GM23338 (cell line): ENCODE measurements around the gene RNF13. TPM values are rescaled to one million over a fixed set of nuclear protein-coding genes. Genes with fewer than 3 reads are reported as not detected.

Experiments
- ATAC-seq: fragments of 200-7000 bp; cut with Tn5 transposase; 3 replicates; pipeline ENCODE4 v1.9.1; 2020
- DNase-seq: peaks from one replicate; pipeline ENCODE4 v3.0.0-alpha.2; 2015; ENCODE audit warnings: low spot score
- H2AFZ ChIP-seq: fragments of 200-600 bp; sonication (generic); 2 replicates; pipeline ENCODE4 v1.8.0; 2016; ENCODE audit warnings: antibody characterized with exemption, mild to moderate bottlenecking, moderate library complexity
- H3F3A ChIP-seq: fragments of 200-600 bp; sonication (generic); replicated peaks from 2 replicates; pipeline ENCODE4 v1.8.0; 2017; ENCODE audit warnings: antibody characterized with exemption, mixed run types, low read depth
- H3K27ac ChIP-seq: fragments of 200-600 bp; sonication (generic); 2 replicates; pipeline ENCODE4 v1.6.1; 2016; ENCODE audit warnings: low read depth
- H3K27me3 ChIP-seq: fragments of 200-600 bp; sonication (generic); 2 replicates; pipeline ENCODE4 v1.8.0; 2016; ENCODE audit warnings: mild to moderate bottlenecking, mixed run types, moderate library complexity; ENCODE audit not compliant: insufficient read depth
- H3K36me3 ChIP-seq: fragments of 200-600 bp; sonication (generic); 2 replicates; pipeline ENCODE4 v1.8.0; 2016; ENCODE audit warnings: mild to moderate bottlenecking; ENCODE audit not compliant: insufficient read depth
- H3K4me1 ChIP-seq: fragments of 200-600 bp; sonication (generic); 2 replicates; pipeline ENCODE4 v1.8.0; 2016; ENCODE audit warnings: mild to moderate bottlenecking, moderate library complexity; ENCODE audit not compliant: insufficient read depth
- H3K4me2 ChIP-seq: fragments of 200-600 bp; sonication (generic); 2 replicates; pipeline ENCODE4 v1.7.1; 2017; ENCODE audit warnings: mixed run types
- H3K4me3 ChIP-seq: fragments of 200-600 bp; sonication (generic); 2 replicates; pipeline ENCODE4 v1.6.1; 2016; ENCODE audit warnings: mixed run types
- H3K79me2 ChIP-seq: fragments of 200-600 bp; sonication (generic); replicated peaks from 2 replicates; pipeline ENCODE4 v1.8.0; 2017; ENCODE audit warnings: mild to moderate bottlenecking; ENCODE audit not compliant: insufficient read depth
- H3K9me2 ChIP-seq: fragments of 200-600 bp; sonication (generic); 2 replicates; pipeline ENCODE4 v1.8.0; 2017; ENCODE audit not compliant: insufficient read depth
- H4K20me1 ChIP-seq: fragments of 200-600 bp; sonication (generic); replicated peaks from 2 replicates; pipeline ENCODE4 v1.8.0; 2017; ENCODE audit warnings: mild to moderate bottlenecking; ENCODE audit not compliant: insufficient read depth
- H3K27ac Mint-ChIP-seq: 2 replicates; pipeline ENCODE4 v1.8.0; 2020; ENCODE audit warnings: inconsistent platforms, mild to moderate bottlenecking, moderate library complexity, mixed read lengths
- H3K27me3 Mint-ChIP-seq: 3 replicates; pipeline ENCODE4 v1.8.0; 2022; ENCODE audit warnings: low read depth, mild to moderate bottlenecking, moderate library complexity, mixed read lengths, inconsistent platforms; ENCODE audit not compliant: insufficient read depth, poor library complexity
- H3K36me3 Mint-ChIP-seq: 3 replicates; pipeline ENCODE4 v1.8.0; 2021; ENCODE audit warnings: low read depth, mild to moderate bottlenecking, inconsistent platforms, moderate library complexity, mixed read lengths
- H3K4me1 Mint-ChIP-seq: 3 replicates; pipeline ENCODE4 v1.8.0; 2020; ENCODE audit warnings: mild to moderate bottlenecking, inconsistent platforms, mixed read lengths
- H3K4me3 Mint-ChIP-seq: 3 replicates; pipeline ENCODE4 v1.8.0; 2021; ENCODE audit warnings: moderate library complexity, mild to moderate bottlenecking, inconsistent platforms, mixed read lengths
- H3K9me3 Mint-ChIP-seq: 3 replicates; pipeline ENCODE4 v1.8.0; 2020; ENCODE audit warnings: moderate library complexity, mild to moderate bottlenecking, inconsistent platforms, mixed read lengths
- ETS1 ChIP-seq: IDR thresholded peaks from 2 replicates; pipeline ENCODE4 v1.6.1; 2016; ENCODE audit warnings: antibody characterized with exemption
- EZH2 ChIP-seq: fragments of 200-600 bp; sonication (generic); IDR thresholded peaks from one replicate; pipeline ENCODE4 v1.8.0; 2017; ENCODE audit warnings: antibody characterized with exemption, mild to moderate bottlenecking, low read depth; ENCODE audit not compliant: unreplicated experiment
- EZH2phosphoT487 ChIP-seq: fragments of 200-600 bp; sonication (generic); IDR thresholded peaks from one replicate; pipeline ENCODE4 v1.8.1; 2018; ENCODE audit warnings: antibody characterized with exemption; ENCODE audit not compliant: unreplicated experiment
- JUNB ChIP-seq: IDR thresholded peaks from one replicate; pipeline ENCODE4 v1.6.1; 2016; ENCODE audit warnings: antibody characterized with exemption; ENCODE audit not compliant: unreplicated experiment
- REST ChIP-seq: IDR thresholded peaks from one replicate; pipeline ENCODE4 v1.6.1; 2018; ENCODE audit warnings: antibody characterized with exemption; ENCODE audit not compliant: unreplicated experiment
- STAT1 ChIP-seq: IDR thresholded peaks from one replicate; pipeline ENCODE4 v1.6.1; 2016; ENCODE audit warnings: antibody characterized with exemption; ENCODE audit not compliant: unreplicated experiment
- ZNF331 ChIP-seq: fragments of 250-450 bp; sonication (Bioruptor Pico); IDR thresholded peaks from 2 replicates; pipeline ENCODE4 v1.5.0; 2020; ENCODE audit warnings: low read depth, mild to moderate bottlenecking, moderate library complexity
- polyA plus RNA-seq: library from polyadenylated mRNA; unstranded; fragments of >200 nt; fragmentation: Nextera tagmentation; extraction: Ambion mirVana; gene quantifications from 2 replicates; pipeline ENCODE4 v1.2.1, GENCODE V29; 2016
- total RNA-seq: library from RNA; depleted of rRNA; stranded (reverse); fragments of >200 nt; shearing (Covaris generic); gene quantifications from 2 replicates; pipeline ENCODE4 v1.2.3, GENCODE V29; 2014

RNF13 gene
- total and polyA plus RNA-seq, 2 experiments from 2014 or later, result 46.3 to 101 TPM

- no peaks in the 10 kb centered on the region for H3K79me2 ChIP-seq
- ATAC-seq (no peak), DNase-seq (no peak)
- no peaks in the 10 kb centered on the region for H3K4me1 ChIP-seq
- H2AFZ ChIP-seq, result peak overlapping the region; percentile 57; the same call in 1 of the 2 replicates
- H3K27me3 ChIP-seq, result no peaks in the 10 kb centered on the region
- Mint-ChIP-seq H3K9me3 (no peaks in the 10 kb centered on the region; the same call in 2 of the 3 replicates), H3K27me3 (peaks cover 2% of the 10 kb centered on the region), H3K4me3 (no peak overlapping the region), H3K27ac (no peak overlapping the region), H3K4me1 (no peaks in the 10 kb centered on the region), H3K36me3 (no peaks in the 10 kb centered on the region)
- H3K36me3 ChIP-seq, result no peaks in the 10 kb centered on the region
- no peaks in the 10 kb centered on the region for H4K20me1 ChIP-seq
- no peaks in the 10 kb centered on the region for H3K9me2 ChIP-seq
- H3K27ac ChIP-seq, result no peak overlapping the region
- H3K4me3 ChIP-seq, result no peak overlapping the region
- no peaks in the 10 kb centered on the region for H3F3A ChIP-seq
- no peak overlapping the region for H3K4me2 ChIP-seq
- TF ChIP-seq ZNF331 (CRISPR knock-in tag) (no peak), REST (no peak), JUNB (no peak), STAT1 (no peak), ETS1 (no peak)
Measured at GRCh38 chr3:149801639-149802038, 11.4 kb upstream of the RNF13 start.

GRCh38 chr3:149806171-149806778, 6.7 kb upstream of the RNF13 start:
- no peak overlapping the region for H3K4me3 ChIP-seq
- no peaks in the 10 kb centered on the region for H3K36me3 ChIP-seq
- no peak overlapping the region for H3K4me3 Mint-ChIP-seq
- no peaks in the 10 kb centered on the region; the same call in 2 of the 3 replicates for H3K9me3 Mint-ChIP-seq
- H3K27me3 Mint-ChIP-seq, result no peaks in the 10 kb centered on the region
- DNase-seq (no peak), ATAC-seq (no peak)
- no peaks in the 10 kb centered on the region for H3F3A ChIP-seq
- H4K20me1 ChIP-seq, result no peaks in the 10 kb centered on the region
- no peak overlapping the region for H3K27ac ChIP-seq
- no peaks in the 10 kb centered on the region for H3K79me2 ChIP-seq
- no peak overlapping the region for H2AFZ ChIP-seq
- no peaks in the 10 kb centered on the region for H3K9me2 ChIP-seq
- H3K4me2 ChIP-seq, result no peak overlapping the region
- no peaks in the 10 kb centered on the region for H3K4me1 Mint-ChIP-seq
- H3K27ac Mint-ChIP-seq, result no peak overlapping the region
- no peaks in the 10 kb centered on the region for H3K4me1 ChIP-seq
- no peaks in the 10 kb centered on the region for H3K27me3 ChIP-seq
- TF ChIP-seq EZH2 (no peak), EZH2phosphoT487 (no peak)
- no peaks in the 10 kb centered on the region for H3K36me3 Mint-ChIP-seq
